22Rv1 (cell line): ENCODE measurements around the gene UBE3A.

Experiments
- ZFX ChIP-seq: fragments of 450-650 bp; IDR thresholded peaks from 2 replicates; pipeline ENCODE4 v1.6.1; 2017; ENCODE audit warnings: antibody characterized with exemption, borderline replicate concordance
- TF ChIP-seq, protein P1 (sequence below): fragments of 450-650 bp; IDR thresholded peaks from 2 replicates; pipeline ENCODE4 v1.5.1; 2017; ENCODE audit warnings: mild to moderate bottlenecking

DNA sequence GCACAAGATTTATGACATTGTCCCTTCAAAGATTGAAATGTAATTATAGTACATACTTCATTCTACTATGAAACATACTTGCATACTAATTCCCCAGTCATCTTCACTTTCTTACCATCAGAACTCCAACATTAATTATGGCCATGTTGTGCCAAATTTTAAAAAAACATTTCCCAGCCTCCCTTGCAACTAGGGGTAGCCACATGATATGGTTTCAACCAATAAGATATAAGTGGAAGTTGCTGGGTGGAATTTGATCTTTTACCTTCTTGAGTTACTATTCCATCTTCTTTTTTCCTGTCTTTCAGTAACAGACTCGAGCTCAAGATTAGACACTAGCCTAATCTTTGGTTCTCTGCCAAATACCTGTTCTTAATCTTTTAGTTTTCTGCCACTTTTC lies 25.6 kb upstream of the UBE3A start:
- TF ChIP-seq, protein P1, sequence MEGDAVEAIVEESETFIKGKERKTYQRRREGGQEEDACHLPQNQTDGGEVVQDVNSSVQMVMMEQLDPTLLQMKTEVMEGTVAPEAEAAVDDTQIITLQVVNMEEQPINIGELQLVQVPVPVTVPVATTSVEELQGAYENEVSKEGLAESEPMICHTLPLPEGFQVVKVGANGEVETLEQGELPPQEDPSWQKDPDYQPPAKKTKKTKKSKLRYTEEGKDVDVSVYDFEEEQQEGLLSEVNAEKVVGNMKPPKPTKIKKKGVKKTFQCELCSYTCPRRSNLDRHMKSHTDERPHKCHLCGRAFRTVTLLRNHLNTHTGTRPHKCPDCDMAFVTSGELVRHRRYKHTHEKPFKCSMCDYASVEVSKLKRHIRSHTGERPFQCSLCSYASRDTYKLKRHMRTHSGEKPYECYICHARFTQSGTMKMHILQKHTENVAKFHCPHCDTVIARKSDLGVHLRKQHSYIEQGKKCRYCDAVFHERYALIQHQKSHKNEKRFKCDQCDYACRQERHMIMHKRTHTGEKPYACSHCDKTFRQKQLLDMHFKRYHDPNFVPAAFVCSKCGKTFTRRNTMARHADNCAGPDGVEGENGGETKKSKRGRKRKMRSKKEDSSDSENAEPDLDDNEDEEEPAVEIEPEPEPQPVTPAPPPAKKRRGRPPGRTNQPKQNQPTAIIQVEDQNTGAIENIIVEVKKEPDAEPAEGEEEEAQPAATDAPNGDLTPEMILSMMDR = no peak
- no peak for TF ChIP-seq ZFX
